CD8-positive, alpha-beta memory T cell (primary cell): ENCODE measurements around the gene DCBLD1. TPM values are rescaled to one million over a fixed set of nuclear protein-coding genes. Genes with fewer than 3 reads are reported as not detected.
A peak's percentile ranks its signal among the peaks of the same experiment; 100 is the strongest.

Experiments
- CTCF ChIA-PET: fragments of 350-600 bp; sonication (Branson Sonifier 250); formaldehyde crosslinking; loops from one replicate; lab custom pipeline; 2021; ENCODE audit warnings: antibody characterized with exemption; lab: Charles Lee
- POLR2A ChIA-PET: fragments of 350-600 bp; sonication (Branson Sonifier 250); formaldehyde crosslinking; loops from one replicate; lab custom pipeline; 2021; ENCODE audit warnings: antibody characterized with exemption; lab: Charles Lee
- DNase-seq, 5 donors: peaks; one replicate each; pipeline versions ENCODE4 v3.0.0 to v3.0.0-alpha.2; 2020 to 2022; ENCODE audit warnings: mixed read lengths in 1 of 5
- H3K27ac ChIP-seq: one replicate; pipeline ENCODE4 v1.7.0; 2013; ENCODE audit warnings: low read depth, mild to moderate bottlenecking, low read length, moderate library complexity
- H3K27me3 ChIP-seq: 2 replicates; pipeline ENCODE4 v1.7.0; 2013; ENCODE audit warnings: low read length, mild to moderate bottlenecking; ENCODE audit not compliant: insufficient read depth, poor library complexity, severe bottlenecking
- H3K36me3 ChIP-seq: 2 replicates; pipeline ENCODE4 v1.7.0; 2013; ENCODE audit warnings: mild to moderate bottlenecking, low read length, moderate library complexity; ENCODE audit not compliant: insufficient read depth
- H3K4me1 ChIP-seq: 2 replicates; pipeline ENCODE4 v1.7.0; 2013; ENCODE audit warnings: mild to moderate bottlenecking, low read length, moderate library complexity; ENCODE audit not compliant: insufficient read depth
- H3K4me3 ChIP-seq: 2 replicates; pipeline ENCODE4 v1.7.0; 2013; ENCODE audit warnings: mild to moderate bottlenecking, low read length
- H3K9me3 ChIP-seq: 2 replicates; pipeline ENCODE4 v1.7.0; 2013; ENCODE audit warnings: mild to moderate bottlenecking, low read length
- H3K27ac Mint-ChIP-seq, 8 donors: one replicate each; pipeline ENCODE4 v1.8.0; 2020 to 2021; ENCODE audit warnings: mixed read lengths in 8 of 8, mild to moderate bottlenecking in 6 of 8, inconsistent platforms in 3 of 8, moderate library complexity in 3 of 8
- H3K27me3 Mint-ChIP-seq, 2 donors: one replicate each; pipeline ENCODE4 v1.8.0; 2020 to 2021; ENCODE audit warnings: mixed read lengths in 2 of 2, mild to moderate bottlenecking in 1 of 2, moderate library complexity in 1 of 2
- H3K36me3 Mint-ChIP-seq, 3 donors: one replicate each; pipeline ENCODE4 v1.8.0; 2020 to 2021; ENCODE audit warnings: mixed read lengths in 3 of 3, inconsistent platforms in 1 of 3, mild to moderate bottlenecking in 1 of 3
- H3K4me1 Mint-ChIP-seq, 3 donors: one replicate each; pipeline ENCODE4 v1.8.0; 2020 to 2021; ENCODE audit warnings: mixed read lengths in 3 of 3, inconsistent platforms in 1 of 3, mild to moderate bottlenecking in 1 of 3
- H3K4me3 Mint-ChIP-seq, 7 donors: one replicate each; pipeline ENCODE4 v1.8.0; 2020 to 2021; ENCODE audit warnings: mixed read lengths in 7 of 7, mild to moderate bottlenecking in 6 of 7, moderate library complexity in 4 of 7, inconsistent platforms in 2 of 7
- H3K9me3 Mint-ChIP-seq, 5 donors: one replicate each; pipeline ENCODE4 v1.8.0; 2020 to 2022; ENCODE audit warnings: mixed read lengths in 5 of 5, mild to moderate bottlenecking in 3 of 5, moderate library complexity in 2 of 5, inconsistent platforms in 1 of 5
- polyA plus RNA-seq: library from polyadenylated mRNA; unstranded; fragments of 300-500 nt; fragmentation: Illumina TruSeq; gene quantifications from one replicate; pipeline ENCODE4 v1.2.3, GENCODE V29; 2021
- total RNA-seq, 2 experiments: library from RNA; stranded (reverse); gene quantifications; one replicate each; pipeline ENCODE4 v1.2.3, GENCODE V29; 2021

DCBLD1 gene
- total and polyA plus RNA-seq, 3 experiments from 2014 or later: 3.3 to 4.8 (median 4.1) TPM

GRCh38 chr6:117448732-117449485 lies 33.6 kb upstream of the DCBLD1 start:
- POLR2A ChIA-PET: no interaction called here
- H3K27me3 Mint-ChIP-seq: peaks cover 25 to 48% of the 10 kb centered on the region in 2 donors
- no peak overlapping the region for H3K4me3 ChIP-seq

GRCh38 chr6:117449549-117450439 lies 32.7 kb upstream of the DCBLD1 start:
- no peaks in the 10 kb centered on the region for H3K36me3 ChIP-seq
- POLR2A ChIA-PET: interaction anchor here (0.6 to 1.1 kb wide), 4 partner anchors 19 to 154 kb away, joined by 3 to 6 read pairs (median 5); partner anchors contain the start of gene GOPC
- CTCF ChIA-PET: interaction anchor here (0.7 to 5.0 kb wide), 25 partner anchors 8 to 159 kb away, joined by 3 to 48 read pairs (median 5); partner anchors contain the start of genes DCBLD1, GOPC and ROS1

More at GRCh38 chr6:117448732-117449485, 33.6 kb upstream of the DCBLD1 start:
- Histone ChIP-seq H3K36me3 (no peaks in the 10 kb centered on the region), H3K9me3 (no peaks in the 10 kb centered on the region), H3K27me3 (peaks cover 4% of the 10 kb centered on the region), H3K27ac (no peak overlapping the region), H3K4me1 (no peaks in the 10 kb centered on the region)
- Mint-ChIP-seq H3K36me3 (no peaks in the 10 kb centered on the region), H3K27ac (no peak overlapping the region), H3K4me3 (no peak overlapping the region), H3K9me3 (no peaks in the 10 kb centered on the region), H3K4me1 (no peaks in the 10 kb centered on the region)
- CTCF ChIA-PET: interaction anchor here (1.2 to 5.0 kb wide), 15 partner anchors 8 to 157 kb away, joined by 3 to 48 read pairs (median 6); partner anchors contain the start of genes DCBLD1, GOPC and ROS1
- DNase-seq: no peak

GRCh38 chr6:117451671-117452070 lies 30.8 kb upstream of the DCBLD1 start:
- CTCF ChIA-PET: interaction anchor here (1.1 to 5.0 kb wide), 6 partner anchors 8 to 154 kb away, joined by 3 to 48 read pairs (median 3); partner anchors contain the start of gene GOPC
- Mint-ChIP-seq H3K4me1 (no peaks in the 10 kb centered on the region), H3K9me3 (no peaks in the 10 kb centered on the region), H3K27ac (no peak overlapping the region), H3K4me3 (no peak overlapping the region), H3K36me3 (no peaks in the 10 kb centered on the region), H3K27me3 (peaks cover 14 to 41% of the 10 kb centered on the region in 2 donors)
- Histone ChIP-seq H3K27me3 (no peaks in the 10 kb centered on the region), H3K27ac (no peak overlapping the region), H3K9me3 (no peaks in the 10 kb centered on the region), H3K4me1 (no peaks in the 10 kb centered on the region), H3K4me3 (no peak overlapping the region), H3K36me3 (no peaks in the 10 kb centered on the region)
- no peak for DNase-seq
- POLR2A ChIA-PET: no interaction called here

More at GRCh38 chr6:117449549-117450439, 32.7 kb upstream of the DCBLD1 start:
- Histone ChIP-seq H3K4me1 (no peaks in the 10 kb centered on the region), H3K4me3 (no peak overlapping the region), H3K27me3 (peaks cover 3% of the 10 kb centered on the region), H3K9me3 (no peaks in the 10 kb centered on the region), H3K27ac (no peak overlapping the region)
- Mint-ChIP-seq H3K27me3 (peaks cover 22 to 49% of the 10 kb centered on the region in 2 donors), H3K36me3 (no peaks in the 10 kb centered on the region), H3K4me3 (no peak overlapping the region), H3K27ac (no peak overlapping the region), H3K4me1 (no peaks in the 10 kb centered on the region), H3K9me3 (no peaks in the 10 kb centered on the region)
- DNase-seq: peak; percentile 30 to 66 (median 57)

GRCh38 chr6:117456250-117456649 lies 26.2 kb upstream of the DCBLD1 start:
- H3K36me3 Mint-ChIP-seq: no peaks in the 10 kb centered on the region
- CTCF ChIA-PET: interaction anchor here (1.4 to 1.5 kb wide), 2 partner anchors 95 to 100 kb away, joined by 3 to 4 read pairs; no protein-coding TSS in a partner anchor

GRCh38 chr6:117456998-117457397 lies 25.5 kb upstream of the DCBLD1 start:
- Histone ChIP-seq H3K9me3 (no peaks in the 10 kb centered on the region), H3K27ac (no peak overlapping the region), H3K36me3 (no peaks in the 10 kb centered on the region), H3K4me1 (no peaks in the 10 kb centered on the region), H3K4me3 (no peak overlapping the region), H3K27me3 (no peaks in the 10 kb centered on the region)
- Mint-ChIP-seq H3K4me3 (no peak overlapping the region), H3K36me3 (no peaks in the 10 kb centered on the region), H3K4me1 (no peaks in the 10 kb centered on the region), H3K9me3 (no peaks in the 10 kb centered on the region), H3K27ac (no peak overlapping the region), H3K27me3 (peaks cover 0 to 18% of the 10 kb centered on the region in 2 donors)
- ChIA-PET CTCF (interaction anchor here (1.4 to 1.5 kb wide), 2 partner anchors 94 to 99 kb away, joined by 3 to 4 read pairs; no protein-coding TSS in a partner anchor), POLR2A (interaction anchor here (0.6 kb wide), 1 partner anchor 1182 kb away, joined by 6 read pairs; no protein-coding TSS in a partner anchor)
- no peak for DNase-seq

More at GRCh38 chr6:117456250-117456649, 26.2 kb upstream of the DCBLD1 start:
- H3K9me3 ChIP-seq: no peaks in the 10 kb centered on the region
- no peaks in the 10 kb centered on the region for H3K36me3 ChIP-seq
- Mint-ChIP-seq H3K27ac (no peak overlapping the region), H3K4me1 (no peaks in the 10 kb centered on the region), H3K9me3 (no peaks in the 10 kb centered on the region), H3K27me3 (peaks cover 0 to 18% of the 10 kb centered on the region in 2 donors), H3K4me3 (no peak overlapping the region)
- no peak overlapping the region for H3K27ac ChIP-seq
- POLR2A ChIA-PET: no interaction called here
- DNase-seq: no peak
- no peaks in the 10 kb centered on the region for H3K4me1 ChIP-seq
- no peaks in the 10 kb centered on the region for H3K27me3 ChIP-seq
- no peak overlapping the region for H3K4me3 ChIP-seq

GRCh38 chr6:117459204-117459944 lies 23.1 kb upstream of the DCBLD1 start:
- Mint-ChIP-seq H3K27ac (peak overlapping the region in 1 of 8 donors; percentile 51), H3K4me1 (peaks cover 4 to 10% (median 10%) of the 10 kb centered on the region in 3 donors), H3K36me3 (no peaks in the 10 kb centered on the region), H3K27me3 (peaks cover 3 to 9% of the 10 kb centered on the region in 2 donors), H3K9me3 (no peaks in the 10 kb centered on the region), H3K4me3 (no peak overlapping the region)
- H3K27ac ChIP-seq: no peak overlapping the region
- H3K4me3 ChIP-seq: no peak overlapping the region
- ChIA-PET POLR2A (no interaction called here), CTCF (no interaction called here)
- no peak for DNase-seq
- no peaks in the 10 kb centered on the region for H3K27me3 ChIP-seq
- no peaks in the 10 kb centered on the region for H3K36me3 ChIP-seq
- no peaks in the 10 kb centered on the region for H3K9me3 ChIP-seq
- no peaks in the 10 kb centered on the region for H3K4me1 ChIP-seq
